ENCODE measurements around the gene GUF1.

Gene GUF1

DNA sequence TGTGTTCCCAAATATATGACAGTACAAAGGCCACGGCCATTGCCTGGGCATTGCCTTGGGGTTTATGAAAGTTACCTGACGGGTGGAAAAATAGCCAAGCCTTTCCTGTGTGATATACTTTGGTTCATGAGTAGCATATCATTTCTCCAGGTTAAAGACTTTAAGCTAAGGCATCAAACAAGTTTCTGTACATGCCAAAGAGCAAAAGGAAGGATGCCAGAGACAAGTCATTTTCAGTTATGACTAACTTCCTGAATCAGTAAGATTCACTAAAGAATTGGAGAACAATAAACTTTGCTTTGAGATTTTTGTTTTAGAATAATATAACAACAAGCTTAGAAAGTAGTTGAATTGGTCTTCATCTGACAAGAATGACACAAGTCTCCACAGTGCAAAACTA is 9.7 kb upstream of the GUF1 start:
- DNase-seq: no peak
- TF ChIP-seq GATA1 (IDR thresholded peaks at IDR 0.05; ENCODE audit: low read depth, low read length) (no peak), POLR2A (IDR thresholded peaks at IDR 0.05; ENCODE audit: low read length) (no peak)

DNA sequence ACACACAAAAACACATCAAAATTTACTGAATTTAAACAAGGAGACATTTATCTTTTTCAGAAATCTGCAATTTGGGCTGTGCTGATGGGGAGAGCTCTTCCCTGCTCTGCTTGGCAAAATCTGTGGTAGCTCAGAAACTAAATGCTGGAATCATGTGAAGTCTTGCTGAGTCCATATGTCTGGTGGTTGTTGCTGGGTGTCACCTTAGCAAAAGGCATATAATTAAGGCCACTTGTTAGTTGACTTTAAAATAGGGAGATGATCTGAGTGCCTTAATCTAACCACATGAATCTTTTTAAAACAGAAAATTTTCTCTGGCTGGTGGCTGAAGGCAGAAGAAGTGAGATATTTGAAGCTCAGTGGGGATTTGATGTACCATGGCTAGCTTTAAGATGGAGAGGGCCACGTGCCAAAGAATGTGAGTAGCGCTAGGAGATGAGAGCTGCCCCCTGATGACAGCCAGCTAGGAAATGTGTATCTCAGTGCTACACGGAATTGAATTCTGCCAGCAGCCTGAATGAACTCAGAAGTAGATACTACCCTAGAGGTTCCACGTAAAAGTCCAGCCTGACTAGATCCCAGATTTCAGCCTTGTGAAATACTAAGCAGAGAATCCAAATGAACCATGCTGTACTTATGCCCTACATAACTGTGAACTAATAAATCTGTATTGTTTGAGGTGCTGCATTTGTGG is 7.6 kb upstream of the GUF1 start:
- TF ChIP-seq POLR2A (IDR thresholded peaks at IDR 0.05; ENCODE audit: low read length): no peak

DNA sequence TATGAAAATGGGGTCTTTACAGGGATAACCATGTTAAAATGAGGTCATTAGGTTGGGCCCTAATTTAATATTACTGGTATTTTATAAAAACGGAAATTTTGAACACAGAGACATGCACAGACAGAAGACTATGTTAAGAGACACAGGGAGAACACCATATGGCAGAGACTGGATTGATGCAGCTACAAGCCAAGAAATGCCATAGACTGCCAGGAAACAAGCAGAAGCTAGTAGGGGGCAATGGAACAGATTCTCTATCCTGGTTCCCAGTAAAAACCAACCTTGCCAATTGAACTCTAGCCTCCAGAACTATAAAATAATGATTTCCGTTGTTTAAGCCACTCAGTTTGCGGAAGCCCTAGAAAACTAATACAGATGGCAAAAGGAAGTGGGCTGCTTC is 6.6 kb upstream of the GUF1 start:
- DNase-seq: no peak

More for the DNA sequence above, 7.6 kb upstream of the GUF1 start:
- DNase-seq: no peak

DNA sequence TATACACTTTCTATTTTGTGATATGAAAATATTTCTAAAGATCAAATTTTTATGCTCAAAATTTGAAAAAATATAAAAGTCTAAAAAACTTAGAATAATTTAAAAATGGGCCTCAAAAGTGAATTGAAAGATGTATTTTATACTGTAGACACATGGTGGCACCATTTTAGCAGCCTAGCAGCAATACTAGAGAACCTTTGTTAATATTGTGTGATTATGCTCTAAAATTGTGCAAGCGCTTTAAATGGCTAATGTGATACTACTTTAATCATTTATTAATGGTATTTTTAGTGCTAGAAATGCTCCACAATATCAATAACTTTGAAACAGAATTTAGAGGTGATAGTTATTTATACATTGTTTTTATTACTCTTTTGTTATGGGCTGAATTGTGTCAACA is 3.7 kb upstream of the GUF1 start:
- no peak for TF ChIP-seq POLR2A (IDR thresholded peaks at IDR 0.05; ENCODE audit: low read length)
- no peak for TF ChIP-seq GATA1 (IDR thresholded peaks at IDR 0.05; ENCODE audit: low read depth, low read length)
- DNase-seq: peak; percentile 46

More for the DNA sequence above, 6.6 kb upstream of the GUF1 start:
- no peak for TF ChIP-seq GATA1 (IDR thresholded peaks at IDR 0.05; ENCODE audit: low read depth, low read length)
- TF ChIP-seq POLR2A (IDR thresholded peaks at IDR 0.05; ENCODE audit: low read length): no peak

DNA sequence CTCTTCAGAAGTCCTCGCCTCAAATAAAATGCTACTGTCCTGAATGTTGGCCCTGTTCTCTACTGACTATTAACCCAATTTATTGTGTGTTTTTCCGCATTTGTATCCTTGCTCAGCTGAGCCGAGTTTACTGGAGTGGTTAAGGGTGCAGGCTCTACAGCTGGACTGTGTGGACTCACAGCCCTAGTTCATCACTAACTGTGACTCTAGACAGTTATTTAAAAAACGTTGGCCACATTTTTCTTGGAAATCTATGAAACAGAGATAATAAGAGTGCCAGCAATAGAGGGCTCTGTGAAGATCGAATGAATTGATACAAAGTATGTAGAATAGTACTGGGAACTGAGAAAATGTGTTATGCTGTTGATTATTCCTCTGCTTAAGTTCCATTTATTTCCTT is 2.9 kb upstream of the GUF1 start:
- peak; percentile 35 to 61 for DNase-seq
- TF ChIP-seq GATA1 (IDR thresholded peaks at IDR 0.05; ENCODE audit: low read depth, low read length) (no peak), POLR2A (IDR thresholded peaks at IDR 0.05; ENCODE audit: low read length) (peak; percentile 61)

DNA sequence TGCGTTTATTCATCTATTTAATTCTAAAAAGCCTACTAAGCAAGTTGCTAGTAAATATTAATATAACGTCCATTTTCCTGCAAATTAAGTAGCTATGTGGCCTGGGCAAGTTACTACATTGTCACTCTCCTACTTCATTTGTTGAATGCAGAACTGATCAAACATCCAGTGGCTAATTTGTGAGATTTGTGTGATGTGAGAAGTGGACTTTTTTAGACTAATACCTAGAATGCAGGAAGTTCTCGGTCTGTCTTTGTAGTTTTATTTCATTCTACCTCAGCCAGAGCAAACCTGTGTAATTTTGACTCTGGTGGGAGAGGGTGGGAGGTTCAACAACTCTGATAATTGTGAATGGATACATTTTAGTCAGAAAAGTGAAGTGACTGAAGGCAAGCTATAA is 840 bp downstream of the GUF1 start:
- DNase-seq: no peak
- no peak for TF ChIP-seq POLR2A (IDR thresholded peaks at IDR 0.05; ENCODE audit: low read length)
- TF ChIP-seq GATA1 (IDR thresholded peaks at IDR 0.05; ENCODE audit: low read depth, low read length): no peak

DNA sequence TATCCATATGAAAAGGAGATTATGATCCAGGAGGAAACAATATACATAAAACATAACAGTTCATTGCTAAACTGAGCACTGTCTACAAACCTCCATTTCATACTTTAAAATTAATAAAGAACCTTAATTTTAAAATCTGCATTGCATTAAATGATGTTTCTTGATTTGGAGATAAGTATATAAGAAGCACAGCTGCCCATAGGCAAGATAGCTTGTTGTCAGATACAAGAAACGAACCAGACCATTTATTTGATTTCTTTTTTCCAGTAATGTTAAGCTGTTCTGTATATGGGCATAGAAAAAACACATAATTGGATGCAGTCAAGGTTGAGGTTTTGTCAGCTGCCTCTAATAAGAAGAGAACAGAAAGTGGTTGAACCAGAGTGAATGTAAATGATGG is 6.4 kb downstream of the GUF1 start:
- TF ChIP-seq POLR2A (IDR thresholded peaks at IDR 0.05; ENCODE audit: low read length) (no peak), GATA1 (IDR thresholded peaks at IDR 0.05; ENCODE audit: low read depth, low read length) (no peak)

DNA sequence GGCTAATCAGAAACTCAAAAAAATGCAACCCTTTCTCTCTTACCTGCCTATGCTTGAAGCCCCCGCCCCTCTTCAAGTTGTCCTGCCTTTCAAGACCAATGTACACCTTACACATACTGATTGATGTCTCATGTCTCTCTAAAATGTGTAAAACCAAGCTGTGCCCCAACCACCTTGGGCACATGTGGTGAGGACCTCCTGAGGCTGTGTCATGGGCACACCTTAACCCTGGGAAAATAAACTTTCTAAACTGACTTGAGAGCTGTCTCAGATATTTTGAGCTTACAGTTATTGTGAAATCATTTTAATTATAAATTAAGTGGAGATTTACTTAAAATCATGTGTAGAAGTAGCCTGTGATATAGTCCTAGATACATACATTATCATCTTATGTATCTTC is 22.2 kb downstream of the GUF1 start:
- TF ChIP-seq POLR2A (IDR thresholded peaks at IDR 0.05; ENCODE audit: low read length): no peak
- TF ChIP-seq GATA1 (IDR thresholded peaks at IDR 0.05; ENCODE audit: low read depth, low read length): no peak
- no peak for DNase-seq

More for the DNA sequence above, 6.4 kb downstream of the GUF1 start:
- DNase-seq: no peak

DNA sequence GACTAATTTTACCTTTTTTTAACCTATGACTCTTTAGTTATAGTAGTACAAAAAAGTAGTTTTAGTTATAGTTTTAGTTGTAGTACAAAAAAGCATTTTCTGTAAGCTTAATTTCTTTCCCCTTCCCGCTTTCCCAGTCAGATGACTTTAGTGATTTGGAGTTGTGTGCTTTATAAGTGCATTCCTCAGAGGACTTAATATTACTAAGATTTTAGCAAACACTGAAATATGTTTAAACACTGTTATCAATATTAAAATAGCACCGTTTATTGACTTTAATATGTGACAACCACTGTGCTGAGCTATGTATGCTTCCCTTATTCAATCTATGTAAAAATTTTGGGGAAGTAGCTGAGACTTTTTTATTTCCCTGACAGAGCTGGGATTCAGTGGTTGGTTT is 22.8 kb downstream of the GUF1 start:
- no peak for DNase-seq

DNA sequence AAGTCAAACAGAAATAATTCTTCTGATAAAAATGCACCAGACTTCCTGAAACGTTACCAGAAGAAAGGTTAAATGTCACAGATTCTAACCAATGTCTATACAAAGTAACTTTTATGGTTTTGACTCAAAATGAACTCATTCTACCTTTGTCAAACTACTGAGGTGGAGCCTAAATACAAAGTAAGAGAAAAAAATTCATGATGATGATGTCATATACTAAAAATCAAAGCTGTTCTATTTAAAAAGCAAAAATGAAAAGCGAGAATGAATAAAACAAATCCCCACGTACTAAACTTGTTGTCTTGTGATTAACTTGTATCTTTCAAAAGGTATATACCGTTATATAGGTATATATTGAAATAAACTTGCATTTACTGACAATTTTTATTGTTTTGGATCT is 26.5 kb downstream of the GUF1 start:
- TF ChIP-seq POLR2A (IDR thresholded peaks at IDR 0.05; ENCODE audit: low read length) (no peak), GATA1 (IDR thresholded peaks at IDR 0.05; ENCODE audit: low read depth, low read length) (no peak)
- no peak for DNase-seq

More for the DNA sequence above, 22.8 kb downstream of the GUF1 start:
- no peak for TF ChIP-seq POLR2A (IDR thresholded peaks at IDR 0.05; ENCODE audit: low read length)
- TF ChIP-seq GATA1 (IDR thresholded peaks at IDR 0.05; ENCODE audit: low read depth, low read length): no peak

DNA sequence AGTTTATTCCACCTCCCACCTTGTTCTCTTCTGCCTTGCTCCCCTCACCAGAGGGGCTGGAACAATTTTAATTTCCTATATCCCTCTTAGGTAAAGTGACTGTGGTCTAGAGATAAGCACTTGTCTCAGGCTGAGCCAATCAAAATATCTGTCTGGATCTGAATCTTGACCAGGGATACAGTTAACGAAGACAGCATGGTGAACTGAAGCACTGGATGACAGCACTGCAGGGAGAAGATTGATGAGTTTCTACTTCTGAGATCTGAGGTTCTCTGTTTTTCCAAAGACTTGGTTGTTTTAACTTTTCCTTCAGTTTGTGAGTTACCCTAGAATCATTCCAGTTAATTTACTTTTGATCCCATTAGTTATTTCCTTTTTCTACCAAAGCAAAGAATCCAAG is 34.9 kb downstream of the GUF1 start:
- TF ChIP-seq GATA1 (IDR thresholded peaks at IDR 0.05; ENCODE audit: low read depth, low read length): no peak
- TF ChIP-seq POLR2A (IDR thresholded peaks at IDR 0.05; ENCODE audit: low read length): no peak
- peak in 1 of 2 experiments; percentile 22 for DNase-seq

DNA sequence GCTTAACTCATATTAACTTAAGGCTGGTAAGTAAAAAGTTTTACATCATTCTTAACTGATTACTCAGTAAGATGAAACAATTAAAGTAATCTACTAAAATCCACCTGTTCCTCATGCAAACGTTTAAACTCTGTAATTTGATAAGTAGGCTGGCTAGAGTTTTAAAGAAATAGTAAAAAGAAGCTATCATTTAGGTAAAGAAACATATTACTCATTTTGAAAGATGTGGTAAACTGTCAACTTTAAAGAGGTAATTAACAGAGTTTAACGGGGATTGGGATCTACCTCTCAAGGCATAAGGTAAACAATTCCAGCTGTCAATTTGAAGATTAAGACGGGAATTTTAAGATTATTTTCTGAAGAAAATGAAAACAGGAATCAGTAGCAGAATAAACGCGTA is 38.4 kb downstream of the GUF1 start:
- no peak for TF ChIP-seq GATA1 (IDR thresholded peaks at IDR 0.05; ENCODE audit: low read depth, low read length)
- TF ChIP-seq POLR2A (IDR thresholded peaks at IDR 0.05; ENCODE audit: low read length): no peak
- DNase-seq: no peak

DNA sequence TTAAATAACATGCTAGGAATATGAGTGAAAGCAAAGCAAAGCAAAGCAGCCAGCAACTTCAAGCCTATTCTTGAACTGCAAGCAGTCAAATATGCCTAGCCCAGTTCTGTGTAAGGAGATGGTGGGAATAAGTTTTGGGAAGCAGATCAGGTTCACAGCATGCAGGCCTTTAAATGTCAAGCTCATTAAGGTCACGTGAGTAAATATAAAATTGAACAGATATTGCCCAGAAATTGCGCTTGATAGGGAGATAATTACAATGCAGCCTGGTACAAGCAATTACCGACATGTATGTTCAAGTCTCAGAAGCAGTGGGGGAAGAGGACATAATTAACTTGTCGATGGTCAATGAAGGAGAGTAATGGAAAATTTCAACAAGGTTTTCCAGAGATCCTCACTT is 42.2 kb downstream of the GUF1 start:
- TF ChIP-seq POLR2A (IDR thresholded peaks at IDR 0.05; ENCODE audit: low read length): no peak
- no peak for TF ChIP-seq GATA1 (IDR thresholded peaks at IDR 0.05; ENCODE audit: low read depth, low read length)
- no peak for DNase-seq

DNA sequence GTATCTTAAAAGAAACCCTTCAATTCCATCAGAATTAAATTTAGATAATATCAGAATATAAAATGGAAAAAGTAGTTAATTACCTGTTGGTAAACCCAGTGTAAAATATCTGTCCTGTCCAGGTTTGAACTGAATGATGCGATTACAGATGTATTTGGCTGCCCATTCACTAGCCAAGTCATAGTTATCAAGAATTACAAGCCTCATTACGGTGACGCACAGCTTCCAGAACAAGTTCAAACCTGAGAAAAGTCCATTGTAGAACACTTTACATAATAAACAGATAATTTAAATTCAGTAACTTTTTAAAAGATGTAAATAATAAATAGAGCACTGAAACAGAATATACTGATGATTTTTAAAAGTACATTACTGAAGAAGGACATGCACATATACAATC is 43.8 kb downstream of the GUF1 start:
- TF ChIP-seq GATA1 (IDR thresholded peaks at IDR 0.05; ENCODE audit: low read depth, low read length): no peak
- TF ChIP-seq POLR2A (IDR thresholded peaks at IDR 0.05; ENCODE audit: low read length): no peak
- DNase-seq: peak in 1 of 2 experiments; percentile 3

DNA sequence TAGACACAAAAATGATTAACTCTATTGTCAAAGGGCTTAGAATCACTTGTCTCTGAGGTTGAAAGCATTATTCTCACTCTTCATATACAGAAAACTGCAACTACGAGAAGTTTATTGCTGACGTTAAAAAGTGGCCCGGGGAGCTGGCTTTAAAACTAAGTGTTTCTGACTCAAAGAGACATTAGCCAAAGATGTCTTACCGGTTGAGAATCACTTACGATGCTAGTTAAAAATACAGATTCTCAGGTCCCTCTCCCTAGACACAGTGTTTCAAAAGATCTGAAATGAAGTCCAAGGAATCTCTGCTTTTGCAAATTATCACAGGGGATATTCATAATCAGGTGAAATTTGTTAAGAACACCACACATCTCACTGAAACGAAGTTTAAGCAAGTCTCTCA is 46.9 kb downstream of the GUF1 start:
- TF ChIP-seq GATA1 (IDR thresholded peaks at IDR 0.05; ENCODE audit: low read depth, low read length): no peak
- TF ChIP-seq POLR2A (IDR thresholded peaks at IDR 0.05; ENCODE audit: low read length): no peak
- peak in 1 of 2 experiments; percentile 23 for DNase-seq

DNA sequence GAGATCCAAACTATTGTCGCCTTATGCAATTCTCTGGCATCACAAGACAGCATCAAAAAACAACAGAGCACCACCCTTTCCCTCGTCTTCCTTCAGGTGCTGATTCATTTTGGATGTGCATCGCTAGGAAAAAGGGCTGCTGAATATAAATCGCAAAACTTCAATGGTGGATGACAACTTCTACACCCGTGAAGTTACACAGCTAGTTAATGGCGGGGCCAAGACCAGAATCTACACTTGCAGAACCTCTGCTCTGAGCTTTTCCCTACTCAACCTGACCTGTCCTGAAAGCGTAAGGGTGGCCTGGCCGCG is 47.5 kb downstream of the GUF1 start:
- TF ChIP-seq GATA1 (IDR thresholded peaks at IDR 0.05; ENCODE audit: low read depth, low read length) (no peak), POLR2A (IDR thresholded peaks at IDR 0.05; ENCODE audit: low read length) (no peak)
- DNase-seq: no peak

All from erythroblast (primary cell).